SK-N-SH (cell line): ENCODE data around the gene HS6ST1. TPM values are rescaled to one million over a fixed set of nuclear protein-coding genes. Genes with fewer than 3 reads are reported as not detected.

Source experiments
- CTCF ChIA-PET: fragments of 300-600, 350-600 bp; formaldehyde crosslinking; extraction: SDS; loops from one replicate; lab custom pipeline; 2021; lab: Yijun Ruan, JAX
- POLR2A ChIA-PET: fragments of 350-600 bp; sonication (Branson Sonifier 250); formaldehyde crosslinking; extraction: SDS; loops from one replicate; lab custom pipeline; 2020; ENCODE audit warnings: antibody characterized with exemption, inconsistent platforms; lab: Yijun Ruan, JAX
- DNase-seq: peaks from one replicate; pipeline ENCODE4 v3.0.0; 2012
- H2AFZ ChIP-seq: fragments of 200-600 bp; sonication (generic); 2 replicates; pipeline ENCODE4 v1.8.1; 2016; ENCODE audit warnings: antibody characterized with exemption, mild to moderate bottlenecking, low read depth
- H3F3A ChIP-seq: fragments of 200-600 bp; sonication (generic); replicated peaks from 2 replicates; pipeline ENCODE3; 2016; ENCODE audit warnings: antibody characterized with exemption, mild to moderate bottlenecking; ENCODE audit not compliant: insufficient read depth
- H3K27ac ChIP-seq, 2 experiments: fragments of 200-500 bp in 1 of 2; fragments of 200-600 bp in 1 of 2; sonication (Bioruptor generic) in 1 of 2; sonication (generic), shearing (Covaris generic) in 1 of 2; 2 replicates each; pipeline versions ENCODE4 v1.5.1 to v1.6.1; 2014 to 2016; ENCODE audit warnings: low read depth in 2 of 2, inconsistent platforms in 1 of 2, low read length in 1 of 2, mild to moderate bottlenecking in 1 of 2, mixed read lengths in 1 of 2
- H3K27me3 ChIP-seq: fragments of 200-600 bp; sonication (generic), shearing (Covaris generic); 2 replicates; pipeline ENCODE4 v1.6.1; 2016; ENCODE audit warnings: mixed run types; ENCODE audit not compliant: insufficient read depth
- H3K36me3 ChIP-seq, 2 experiments: fragments of 200-500 bp in 1 of 2; fragments of 200-600 bp in 1 of 2; sonication (Bioruptor generic) in 1 of 2; sonication (generic) in 1 of 2; replicated peaks in 1 of 2; 2 replicates each; pipeline versions ENCODE3 to v1.5.1; 2014 to 2016; ENCODE audit warnings: low read length in 1 of 2, mild to moderate bottlenecking in 1 of 2; ENCODE audit not compliant: insufficient read depth in 2 of 2, control insufficient read depth in 1 of 2
- H3K4me1 ChIP-seq, 2 experiments: fragments of 200-500 bp in 1 of 2; fragments of 200-600 bp in 1 of 2; sonication (Bioruptor generic) in 1 of 2; sonication (generic), shearing (Covaris generic) in 1 of 2; 2 replicates each; pipeline versions ENCODE4 v1.5.1 to v1.6.1; 2014 to 2016; ENCODE audit warnings: low read depth in 1 of 2, low read length in 1 of 2, mixed run types in 1 of 2; ENCODE audit not compliant: insufficient read depth in 2 of 2, control insufficient read depth in 1 of 2
- H3K4me2 ChIP-seq: fragments of 200-600 bp; sonication (generic), shearing (Covaris generic); 2 replicates; pipeline ENCODE4 v1.6.1; 2017; ENCODE audit warnings: mixed run types
- H3K4me3 ChIP-seq, 2 experiments: fragments of 200-500 bp in 1 of 2; fragments of 200-600 bp in 1 of 2; sonication (Bioruptor generic) in 1 of 2; sonication (generic), shearing (Covaris generic) in 1 of 2; 2 replicates each; pipeline versions ENCODE4 v1.5.1 to v1.8.1; 2014 to 2016; ENCODE audit warnings: low read depth in 2 of 2, inconsistent platforms in 1 of 2, low read length in 1 of 2, mild to moderate bottlenecking in 1 of 2, mixed read lengths in 1 of 2, moderate library complexity in 1 of 2
- H3K79me2 ChIP-seq: fragments of 200-600 bp; sonication (generic); 2 replicates; pipeline ENCODE4 v1.8.1; 2017; ENCODE audit warnings: mild to moderate bottlenecking; ENCODE audit not compliant: insufficient read depth
- H3K9ac ChIP-seq: fragments of 200-600 bp; sonication (generic); 2 replicates; pipeline ENCODE4 v1.6.1; 2017; ENCODE audit warnings: mixed run types
- H3K9me2 ChIP-seq: fragments of 200-600 bp; sonication (generic); 2 replicates; pipeline ENCODE4 v1.6.1; 2017; ENCODE audit warnings: mixed run types
- H3K9me3 ChIP-seq: fragments of 200-600 bp; sonication (generic); 2 replicates; pipeline ENCODE4 v1.6.1; 2017; ENCODE audit warnings: mixed run types, mild to moderate bottlenecking, moderate library complexity
- H4K20me1 ChIP-seq: fragments of 200-600 bp; sonication (generic); 2 replicates; pipeline ENCODE4 v1.6.1; 2017; ENCODE audit warnings: mild to moderate bottlenecking, mixed run types; ENCODE audit not compliant: insufficient read depth
- CTCF ChIP-seq: fragments of 200-600 bp; sonication (generic); IDR thresholded peaks from 2 replicates; pipeline ENCODE4 v1.6.1; 2017; ENCODE audit warnings: antibody characterized with exemption, mild to moderate bottlenecking, moderate library complexity
- ELF1 ChIP-seq: IDR thresholded peaks from 2 replicates; pipeline ENCODE4 v1.4.0; 2012
- EZH2phosphoT487 ChIP-seq: fragments of 200-600 bp; sonication (generic); IDR thresholded peaks from 2 replicates; pipeline ENCODE4 v1.6.1; 2017; ENCODE audit warnings: low read depth, mixed run types, mild to moderate bottlenecking, antibody characterized with exemption, moderate library complexity, borderline replicate concordance
- FOXM1 ChIP-seq: IDR thresholded peaks from 2 replicates; pipeline ENCODE4 v1.4.0; 2012; ENCODE audit warnings: low read depth, mild to moderate bottlenecking
- MXI1 ChIP-seq: IDR thresholded peaks from 2 replicates; pipeline ENCODE4 v1.6.1; 2012; ENCODE audit warnings: mild to moderate bottlenecking, low read depth, low read length, improper control_type of control experiment
- POLR2AphosphoS5 ChIP-seq: IDR thresholded peaks from 2 replicates; pipeline ENCODE4 v1.6.1; 2012; ENCODE audit warnings: low read depth, low read length
- REST ChIP-seq: IDR thresholded peaks from 2 replicates; pipeline ENCODE4 v1.6.1; 2012; ENCODE audit warnings: mild to moderate bottlenecking, low read depth, low read length, moderate library complexity
- RFX5 ChIP-seq: IDR thresholded peaks from 2 replicates; pipeline ENCODE4 v1.6.1; 2012; ENCODE audit warnings: mild to moderate bottlenecking, improper control_type of control experiment, low read length
- SIN3A ChIP-seq: IDR thresholded peaks from 2 replicates; pipeline ENCODE4 v1.6.1; 2012; ENCODE audit warnings: low read depth, mild to moderate bottlenecking, low read length, moderate library complexity, borderline replicate concordance
- SMC3 ChIP-seq: IDR thresholded peaks from 2 replicates; pipeline ENCODE4 v1.6.1; 2012; ENCODE audit warnings: low read depth, low read length, improper control_type of control experiment
- TEAD4 ChIP-seq: IDR thresholded peaks from 2 replicates; pipeline ENCODE4 v1.4.0; 2012; ENCODE audit warnings: mild to moderate bottlenecking, borderline replicate concordance; ENCODE audit not compliant: insufficient read depth
- ZBTB33 ChIP-seq: IDR thresholded peaks from 2 replicates; pipeline ENCODE4 v1.4.0; 2012; ENCODE audit warnings: low read depth, borderline replicate concordance
- WGBS: methylation state at CpG from one replicate; pipeline ENCODE4 v1.1.6; 2017; ENCODE audit warnings: low lambda C conversion rate; 5-methylcytosine and 5-hydroxymethylcytosine counted together
- polyA plus RNA-seq, 3 experiments: library from polyadenylated mRNA; depleted of rRNA; stranded (reverse); fragments of >200 nt; gene quantifications; 2 replicates each; pipeline ENCODE4 v1.2.3, GENCODE V29; 2012
- TF ChIP-seq, protein P1 (sequence below): IDR thresholded peaks from 2 replicates; pipeline ENCODE4 v1.4.0; 2012; ENCODE audit warnings: low read depth, borderline replicate concordance
- TF ChIP-seq, protein P2 (sequence below): fragments of 150-350 bp; IDR thresholded peaks from 2 replicates; pipeline ENCODE4 v1.6.1; 2016; ENCODE audit warnings: mild to moderate bottlenecking, low read depth, low read length

HS6ST1 gene
- polyA plus RNA-seq, 1 of the 3 experiments (the other 2 are of a cell fraction): 5.9 TPM

GRCh38 chr2:128275498-128276045 is 43.1 kb downstream of the HS6ST1 start:
- Histone ChIP-seq H3K27me3 (no peaks in the 10 kb centered on the region), H2AFZ (no peak overlapping the region), H3K79me2 (no peaks in the 10 kb centered on the region), H4K20me1 (no peaks in the 10 kb centered on the region), H3K27ac (no peak overlapping the region), H3K9me3 (no peaks in the 10 kb centered on the region), H3K9ac (no peak overlapping the region), H3K9me2 (no peaks in the 10 kb centered on the region), H3K4me1 (peaks cover 0 to 14% of the 10 kb centered on the region in 2 experiments; a peak in 1 of 4 replicates), H3F3A (no peaks in the 10 kb centered on the region), H3K36me3 (peaks cover 0 to 9% of the 10 kb centered on the region in 2 experiments), H3K4me2 (no peak overlapping the region), H3K4me3 (no peak overlapping the region)
- ChIA-PET CTCF (no interaction called here), POLR2A (no interaction called here)
- WGBS: 92% methylated on average over 14 of the region's 14 CpGs
- TF ChIP-seq ELF1 (no peak), ZBTB33 (no peak), TEAD4 (no peak), REST (no peak), SMC3 (no peak)
- no peak for DNase-seq

DNA sequence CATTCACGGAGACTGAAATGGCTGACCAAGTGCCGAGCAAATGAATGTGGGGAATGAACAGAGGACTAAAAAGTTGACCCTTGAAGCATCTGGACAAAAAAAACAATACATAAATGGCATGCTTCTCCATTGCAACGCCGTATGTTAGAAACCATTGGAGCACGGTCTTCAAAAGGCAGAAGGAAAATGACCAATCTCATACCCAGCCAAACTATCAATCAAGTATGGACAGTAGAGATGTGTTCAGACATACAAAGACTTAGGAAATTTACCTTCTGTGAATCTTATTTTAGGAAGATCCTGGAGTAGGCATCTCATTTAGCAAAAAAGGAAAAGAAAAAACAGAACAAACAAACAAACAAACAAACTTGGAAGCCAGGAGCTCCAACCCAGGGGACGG is 44.5 kb downstream of the HS6ST1 start:
- Histone ChIP-seq H2AFZ (no peak overlapping the region), H3F3A (no peaks in the 10 kb centered on the region), H3K9me3 (no peaks in the 10 kb centered on the region), H3K4me1 (peaks cover 0 to 22% of the 10 kb centered on the region in 2 experiments; a peak in 1 of 4 replicates), H3K4me2 (no peak overlapping the region), H3K27ac (no peak overlapping the region), H3K27me3 (no peaks in the 10 kb centered on the region), H3K9me2 (no peaks in the 10 kb centered on the region), H4K20me1 (no peaks in the 10 kb centered on the region), H3K36me3 (peaks cover 0 to 9% of the 10 kb centered on the region in 2 experiments), H3K9ac (no peak overlapping the region), H3K4me3 (no peak overlapping the region), H3K79me2 (no peaks in the 10 kb centered on the region)
- 93% methylated on average over 6 of the region's 6 CpGs for WGBS
- CTCF ChIA-PET: interaction anchor here (0.6 kb wide), 1 partner anchor 18 kb away, joined by 4 read pairs; no protein-coding TSS in a partner anchor
- DNase-seq: no peak
- POLR2A ChIA-PET: no interaction called here
- TF ChIP-seq FOXM1 (no peak), RFX5 (no peak), MXI1 (no peak), EZH2phosphoT487 (no peak), TEAD4 (no peak), CTCF (no peak), SIN3A (no peak), POLR2AphosphoS5 (no peak)
- TF ChIP-seq, protein P1, sequence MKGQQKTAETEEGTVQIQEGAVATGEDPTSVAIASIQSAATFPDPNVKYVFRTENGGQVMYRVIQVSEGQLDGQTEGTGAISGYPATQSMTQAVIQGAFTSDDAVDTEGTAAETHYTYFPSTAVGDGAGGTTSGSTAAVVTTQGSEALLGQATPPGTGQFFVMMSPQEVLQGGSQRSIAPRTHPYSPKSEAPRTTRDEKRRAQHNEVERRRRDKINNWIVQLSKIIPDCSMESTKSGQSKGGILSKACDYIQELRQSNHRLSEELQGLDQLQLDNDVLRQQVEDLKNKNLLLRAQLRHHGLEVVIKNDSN: no peak
- TF ChIP-seq, protein P2, sequence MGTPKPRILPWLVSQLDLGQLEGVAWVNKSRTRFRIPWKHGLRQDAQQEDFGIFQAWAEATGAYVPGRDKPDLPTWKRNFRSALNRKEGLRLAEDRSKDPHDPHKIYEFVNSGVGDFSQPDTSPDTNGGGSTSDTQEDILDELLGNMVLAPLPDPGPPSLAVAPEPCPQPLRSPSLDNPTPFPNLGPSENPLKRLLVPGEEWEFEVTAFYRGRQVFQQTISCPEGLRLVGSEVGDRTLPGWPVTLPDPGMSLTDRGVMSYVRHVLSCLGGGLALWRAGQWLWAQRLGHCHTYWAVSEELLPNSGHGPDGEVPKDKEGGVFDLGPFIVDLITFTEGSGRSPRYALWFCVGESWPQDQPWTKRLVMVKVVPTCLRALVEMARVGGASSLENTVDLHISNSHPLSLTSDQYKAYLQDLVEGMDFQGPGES: no peak
